Activated CD8-positive, alpha-beta memory T cell treated with anti-CD3 and anti-CD28 coated beads, Interleukin-2, amount 50 U/mL, for 1 hour (primary cell): ENCODE measurements around the gene MAEL.
"Not testable (repeated sequence)": the region's sequence is repeated elsewhere in the genome, so short reads cannot be mapped to it uniquely, and the experiment has no call there.

ENCODE experiments used
- DNase-seq: peaks from one replicate; pipeline ENCODE4 v3.0.0-alpha.2; 2020; ENCODE audit errors: extremely low read depth

The MAEL gene

DNA sequence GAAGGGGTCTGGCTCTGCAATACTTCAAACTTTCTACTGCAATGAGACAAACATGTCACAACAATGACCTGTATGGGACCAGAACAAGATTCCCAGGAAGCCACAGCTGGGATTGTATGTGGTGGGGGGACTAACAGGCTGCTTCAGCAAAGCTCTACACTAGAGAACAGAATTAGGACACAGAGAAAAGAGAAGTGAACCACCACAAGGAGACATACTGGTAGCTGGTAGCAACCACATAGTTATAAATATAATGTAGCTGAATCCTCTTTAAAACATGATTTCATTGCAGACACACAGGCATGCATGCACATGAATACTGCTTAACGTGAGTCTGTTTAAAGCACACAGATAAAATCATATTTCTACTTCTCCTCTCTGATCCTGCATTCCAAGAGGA, 10.3 kb upstream of the MAEL start:
- no peak for DNase-seq

DNA sequence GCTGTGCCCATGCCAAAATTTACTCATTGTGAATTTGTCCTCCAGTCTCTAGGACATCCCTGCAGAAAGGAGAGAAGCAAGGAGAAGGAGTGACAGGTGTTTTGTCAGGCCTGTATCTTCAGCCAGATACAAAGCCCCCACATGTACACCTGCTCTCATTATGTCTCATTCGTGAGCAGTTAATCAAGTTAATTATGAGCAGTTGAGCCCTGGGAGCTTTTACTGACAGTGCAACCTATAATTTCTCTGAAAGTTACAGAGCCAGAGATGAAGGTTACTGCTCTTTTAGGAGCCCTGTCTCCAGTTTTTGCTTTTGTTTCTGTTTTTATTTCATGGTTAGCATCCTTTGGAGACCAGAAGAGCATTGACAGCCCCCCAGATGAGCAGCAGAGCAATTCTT, 8.7 kb upstream of the MAEL start:
- no peak for DNase-seq

GRCh38 chr1:166980818-166981217, 8.3 kb upstream of the MAEL start:
- DNase-seq = no peak

- no peak for DNase-seq
Measured at GRCh38 chr1:166981589-166981988, 7.5 kb upstream of the MAEL start.

- no peak for DNase-seq
Measured at GRCh38 chr1:166999075-166999474, 10.0 kb downstream of the MAEL start.

DNA sequence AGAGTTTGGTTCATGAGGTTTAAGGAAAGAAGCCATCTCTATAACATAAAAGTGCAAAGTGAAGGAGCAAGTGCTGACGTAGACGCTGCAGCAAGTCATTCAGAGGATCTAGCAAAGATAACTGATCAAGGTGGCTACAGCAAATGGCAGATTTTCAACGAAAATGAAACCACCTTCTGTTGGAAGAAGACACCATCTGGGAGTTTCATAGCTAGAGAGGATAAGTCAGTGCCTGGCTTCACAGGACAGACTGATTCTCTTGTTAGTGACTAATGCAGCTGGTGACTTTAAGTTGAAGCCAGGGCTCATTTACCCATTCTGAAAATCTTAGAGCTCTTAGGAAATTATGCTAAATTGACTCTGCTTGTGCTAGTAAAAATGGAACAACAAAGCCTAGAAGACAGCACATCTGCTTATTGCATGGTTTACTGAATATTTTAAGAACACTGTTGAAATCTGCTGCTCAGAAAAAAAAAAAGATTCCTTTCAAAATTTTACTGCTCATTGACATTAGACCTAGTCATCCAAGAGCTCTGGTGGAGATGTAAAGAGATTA, 10.5 kb downstream of the MAEL start:
- no peak for DNase-seq

GRCh38 chr1:167000546-167000945, 11.5 kb downstream of the MAEL start:
- DNase-seq = no peak

- DNase-seq = no peak
Measured at GRCh38 chr1:167002354-167002753, 13.3 kb downstream of the MAEL start.

DNA sequence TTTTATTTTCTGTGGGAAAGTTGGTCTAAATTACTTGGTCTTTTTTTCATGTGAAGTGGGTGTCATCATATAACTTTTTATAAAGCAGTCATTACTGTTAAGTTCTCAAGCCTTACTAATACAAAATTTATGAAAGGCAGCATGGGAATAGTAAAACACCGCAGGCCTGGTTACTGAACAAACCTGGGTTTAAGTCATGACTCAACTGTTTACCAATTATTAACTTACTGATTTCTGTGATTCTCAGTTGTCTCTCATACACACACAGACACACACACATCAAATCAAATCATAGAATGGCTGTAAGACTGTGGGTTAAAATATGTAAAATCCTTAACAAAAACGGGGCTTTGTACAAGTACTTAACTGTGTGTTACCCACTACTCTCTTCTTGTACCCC, 14.6 kb downstream of the MAEL start:
- no peak for DNase-seq

GRCh38 chr1:167011560-167012191, 22.6 kb downstream of the MAEL start:
- DNase-seq = no peak

GRCh38 chr1:167012570-167012969, 23.5 kb downstream of the MAEL start:
- no peak for DNase-seq

DNA sequence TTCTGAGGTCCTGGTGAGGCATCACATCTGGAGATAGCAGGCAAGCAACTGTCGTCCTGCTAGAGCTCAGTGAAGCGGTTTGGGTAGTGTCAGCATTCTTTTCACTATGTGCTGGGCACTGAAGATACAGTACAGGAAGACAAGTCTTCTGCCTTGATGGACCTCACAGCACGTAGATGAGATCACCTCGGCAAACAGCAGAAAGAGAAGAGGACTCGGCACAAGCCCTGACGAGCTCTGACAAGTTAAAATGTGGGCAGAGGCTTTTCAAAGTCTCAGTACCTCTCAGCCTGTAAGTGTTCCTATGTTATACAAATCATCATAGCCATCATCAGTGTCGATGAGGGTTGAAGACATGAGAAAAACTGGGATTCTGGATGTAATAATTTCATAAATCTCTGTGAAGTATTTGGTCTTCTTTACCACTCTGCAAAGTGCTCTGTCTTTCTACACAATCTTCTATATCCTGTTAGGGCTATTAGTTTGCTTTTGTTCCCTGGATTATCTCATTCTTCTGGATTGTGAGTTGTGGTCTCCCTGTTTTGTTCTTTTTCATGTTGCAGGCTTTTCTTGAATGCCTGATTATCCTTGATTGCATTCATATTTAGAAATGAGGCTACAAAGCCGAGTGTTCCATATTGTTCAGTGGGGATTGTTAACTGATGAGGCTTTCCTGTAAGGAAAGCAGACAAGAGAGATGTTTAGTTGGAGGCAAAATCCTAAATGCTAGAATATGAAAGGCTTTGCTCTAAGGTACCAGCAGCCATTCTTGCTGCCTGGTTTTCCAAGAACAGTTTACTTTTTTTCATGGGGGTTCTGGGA, 24.2 kb downstream of the MAEL start:
- no peak for DNase-seq

DNA sequence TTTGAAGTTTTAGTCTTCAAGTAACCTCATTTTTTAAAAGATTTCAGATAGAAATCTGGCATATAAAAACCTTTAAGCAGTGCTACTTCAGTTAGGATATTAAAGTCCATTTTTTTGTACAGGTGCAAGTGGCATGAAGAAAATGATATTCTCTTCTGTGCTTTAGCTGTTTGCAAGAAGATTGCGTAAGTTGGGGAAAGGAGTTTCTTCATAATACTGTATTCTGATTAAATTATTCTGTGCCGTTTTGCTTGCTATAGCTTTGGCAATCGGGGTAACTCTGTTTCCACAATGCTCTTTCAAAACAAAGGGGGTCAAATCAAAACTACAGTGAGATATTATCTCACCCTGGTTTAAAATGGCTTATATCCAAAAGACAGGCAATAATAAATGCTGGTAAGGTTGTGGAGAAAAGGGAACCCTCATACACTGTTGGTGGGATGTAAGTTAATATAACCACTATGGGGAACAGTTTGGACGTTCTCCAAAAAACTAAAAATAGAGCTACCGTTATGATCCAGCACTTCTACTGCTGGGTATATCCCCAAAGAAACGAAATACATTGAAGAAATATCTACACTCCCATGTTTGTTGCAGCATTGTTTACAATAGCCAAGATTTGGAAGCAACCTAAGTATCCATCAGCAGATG, 27.1 kb downstream of the MAEL start:
- no peak for DNase-seq

GRCh38 chr1:167022384-167022783, 33.3 kb downstream of the MAEL start:
- DNase-seq = no peak

DNA sequence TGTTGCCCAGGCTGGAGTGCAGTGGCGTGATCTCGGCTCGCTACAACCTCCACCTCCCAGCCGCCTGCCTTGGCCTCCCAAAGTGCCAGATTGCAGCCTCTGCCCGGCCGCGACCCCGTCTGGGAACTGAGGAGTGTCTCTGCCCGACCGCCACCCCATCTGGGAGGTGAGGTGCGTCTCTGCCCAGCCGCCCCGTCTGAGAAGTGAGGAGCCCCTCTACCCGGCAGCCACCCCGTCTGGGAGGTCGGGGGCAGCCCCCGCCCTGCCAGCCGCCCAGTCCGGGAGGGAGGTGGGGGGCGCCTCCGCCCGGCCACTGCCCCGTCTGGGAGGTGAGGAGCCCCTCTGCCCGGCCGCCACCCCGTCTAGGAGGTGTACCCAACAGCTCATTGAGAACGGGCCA, 40.5 kb downstream of the MAEL start:
- DNase-seq = not testable (repeated sequence)

GRCh38 chr1:167033646-167034045, 44.6 kb downstream of the MAEL start:
- no peak for DNase-seq

DNA sequence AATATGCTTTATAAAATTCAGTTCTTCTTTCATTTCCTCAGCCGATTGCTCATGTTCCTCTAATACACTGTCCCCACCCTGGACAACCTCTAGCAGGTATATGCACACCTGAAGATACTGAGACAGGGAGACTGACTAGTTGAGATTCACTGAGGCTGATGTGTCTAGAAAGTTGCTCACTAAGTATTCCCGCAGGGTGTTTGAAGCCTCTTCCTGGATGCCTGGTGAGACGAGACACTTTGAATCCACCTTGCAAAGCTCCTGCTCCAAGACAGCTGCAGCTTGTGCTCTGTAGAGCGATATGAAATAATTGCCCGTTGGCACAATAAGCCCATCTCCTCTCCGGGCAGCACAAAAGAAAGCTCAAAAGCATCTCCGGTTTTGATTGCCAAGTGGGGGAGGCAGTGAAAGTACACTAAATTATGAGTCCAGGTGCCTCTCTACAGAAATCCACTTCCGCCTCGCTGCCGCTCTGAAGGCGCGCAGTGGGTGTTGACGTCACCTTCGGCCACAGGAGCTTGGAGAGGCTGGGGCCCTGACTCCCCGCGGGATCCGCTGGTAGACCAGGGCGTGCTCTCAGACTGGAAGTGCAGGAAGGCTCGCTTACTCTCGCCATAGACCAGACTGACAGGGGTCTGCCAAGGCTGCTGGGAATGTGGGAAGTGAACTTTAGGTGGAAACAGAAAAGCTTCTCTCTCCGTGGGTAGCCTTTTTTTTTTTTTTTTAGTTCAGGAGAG, 54.8 kb downstream of the MAEL start:
- DNase-seq = peak; percentile 24

DNA sequence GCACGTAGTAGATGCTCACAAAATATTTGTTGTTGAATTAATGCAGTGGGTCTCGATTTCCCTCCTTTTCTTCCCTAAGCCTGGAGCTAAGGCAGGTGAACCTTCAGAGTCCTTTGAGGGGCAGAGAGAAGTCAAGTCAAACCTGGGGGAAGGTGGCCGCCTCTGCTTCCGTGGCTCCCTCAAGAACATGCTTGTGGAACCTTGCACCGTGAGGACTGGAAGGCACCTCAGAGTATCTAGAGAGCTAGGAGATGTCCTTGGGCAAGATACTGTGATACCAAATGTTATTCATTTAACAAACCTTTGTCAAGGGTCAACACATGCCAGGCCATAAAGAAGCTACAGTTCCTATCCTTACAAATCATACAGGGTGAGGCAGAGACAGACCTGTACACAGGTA, 62.8 kb downstream of the MAEL start:
- no peak for DNase-seq

GRCh38 chr1:167052389-167052788, 63.3 kb downstream of the MAEL start:
- no peak for DNase-seq

DNA sequence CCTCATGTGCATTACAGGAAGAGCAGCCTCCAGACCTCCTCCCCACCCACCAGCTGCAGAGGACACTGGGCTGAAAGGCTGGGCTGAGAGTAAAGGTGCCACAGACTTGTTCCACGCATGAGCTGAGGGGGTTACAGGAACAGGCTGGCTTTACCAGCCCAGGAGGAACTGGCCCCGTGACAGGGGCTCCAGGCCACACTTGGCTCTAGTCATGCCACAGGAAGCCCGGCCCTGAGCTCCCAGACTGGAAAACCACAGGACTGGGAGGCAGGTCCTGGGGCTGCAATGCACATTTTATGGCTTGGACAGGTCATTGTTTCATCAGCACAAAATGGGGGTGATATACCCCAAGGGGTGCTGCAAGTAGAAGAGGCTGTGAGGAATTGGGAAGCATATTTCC, 65.5 kb downstream of the MAEL start:
- DNase-seq = no peak

DNA sequence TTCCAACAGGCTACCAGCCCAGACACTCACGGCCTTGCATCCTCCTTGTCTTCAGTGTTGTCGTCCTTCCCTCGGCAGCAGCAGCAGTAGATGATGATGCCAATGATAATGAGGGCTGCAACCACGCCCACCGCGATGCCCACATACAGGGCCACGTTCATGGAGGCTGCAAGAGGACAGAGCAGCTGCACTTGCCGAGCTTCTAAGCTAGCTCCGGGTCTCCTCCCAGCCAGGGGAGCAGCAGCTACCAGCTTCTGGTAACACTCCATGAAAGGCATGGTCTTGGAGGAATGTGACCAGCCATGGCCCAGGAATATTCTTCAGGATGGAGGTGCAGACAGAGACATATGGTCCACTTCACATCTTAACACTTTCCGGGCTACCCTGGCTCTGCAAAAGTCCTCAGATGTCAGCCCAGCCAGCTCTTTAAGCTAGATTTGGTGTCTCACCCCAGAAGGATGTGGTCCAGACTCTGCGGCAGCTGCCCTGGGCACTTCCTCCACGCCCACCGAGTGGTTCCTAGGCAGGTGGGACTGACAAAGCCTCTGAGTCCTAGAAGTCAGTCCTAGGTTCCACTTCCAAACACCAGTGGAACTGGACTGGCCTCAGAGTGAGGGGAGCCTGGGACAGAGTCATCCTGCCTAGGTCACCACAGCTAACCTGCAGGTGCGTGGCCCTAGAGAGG, 66.0 kb downstream of the MAEL start:
- no peak for DNase-seq
